ENCODE data around the gene PDPN. TPM values are rescaled to one million over a fixed set of nuclear protein-coding genes. Genes with fewer than 3 reads are reported as not detected.
A peak's percentile ranks its signal among the peaks of the same experiment; 100 is the strongest.

The PDPN gene
- total RNA-seq = 10 to 100 TPM; 17.6 to 65.4 (median 41.4) TPM
- 10 to 100 TPM; 32.0 to 59.0 TPM for polyA plus RNA-seq
- long read RNA-seq, donor 1, transcript PDPN-201 (6 exons, 3,104 nt) = minor isoform, 38 of 124 reads
- long read RNA-seq, donor 1, transcript PDPN-202 (6 exons, 2,801 nt) = major isoform, 57 of 124 reads
- long read RNA-seq, donor 1, partial matches to known transcripts = 8 of 124 reads
- long read RNA-seq, donor 1, other reads (novel, unspliced or antisense) = 21 of 124 reads
- long read RNA-seq, donor 2, transcript PDPN-202 (6 exons, 2,801 nt) = major isoform, 16 of 30 reads
- long read RNA-seq, donor 2, transcript PDPN-201 (6 exons, 3,104 nt) = minor isoform, 13 of 30 reads
- long read RNA-seq, donor 2, partial matches to known transcripts = 0 of 30 reads
- long read RNA-seq, donor 2, other reads (novel, unspliced or antisense) = 0 of 30 reads
- long read RNA-seq, donor 3, transcript PDPN-201 (6 exons, 3,104 nt) = major isoform, 19 of 42 reads
- long read RNA-seq, donor 3, transcript PDPN-202 (6 exons, 2,801 nt) = major isoform, 19 of 42 reads
- long read RNA-seq, donor 3, partial matches to known transcripts = 1 of 42 reads
- long read RNA-seq, donor 3, other reads (novel, unspliced or antisense) = 3 of 42 reads

- peaks cover 2% of the 10 kb centered on the region for H3K4me1 ChIP-seq (ENCODE audit: insufficient read depth)
- H3K4me3 ChIP-seq = peak within 1 kb of the TSS; percentile 53
- peak within 1 kb of the TSS; percentile 87 to 91 for H3K27ac ChIP-seq
- peak; percentile 83 to 91 (median 90) for DNase-seq
- H3K27me3 ChIP-seq = no peaks in the 10 kb centered on the region
- 0 to 2% (median 0%) methylated on average over 28 to 29 of the region's 29 CpGs for WGBS, 3 donors
- no peaks in the 10 kb centered on the region for H3K9me3 ChIP-seq
- intact Hi-C loops (cut with DNase I) = loop anchor here in 1 of 4 donors (10.0 kb wide), 1 partner anchor 81 kb away; no protein-coding TSS in a partner anchor
- H3K36me3 ChIP-seq = no peaks in the 10 kb centered on the region
- TF ChIP-seq POLR2A (IDR thresholded peaks at IDR 0.05) (no peak), CTCF (IDR thresholded peaks at IDR 0.05) (no peak), EP300 (IDR thresholded peaks at IDR 0.05) (no peak)
These were observed at the start of gene PDPN for GRCh38 chr1:13583595-13583965. TSS of gene PDPN (plus strand) at chr1:13583832. CDS start at chr1:13584034, 202 bp downstream.

- no peak for DNase-seq
- Histone ChIP-seq H3K27ac (no peak overlapping the region), H3K36me3 (no peaks in the 10 kb centered on the region), H3K4me3 (no peak overlapping the region), H3K4me1 (ENCODE audit: insufficient read depth) (no peaks in the 10 kb centered on the region), H3K9me3 (no peaks in the 10 kb centered on the region), H3K27me3 (no peaks in the 10 kb centered on the region)
- 86 to 92% (median 90%) methylated on average over 6 of the region's 6 CpGs for WGBS, 3 donors
- TF ChIP-seq CTCF (IDR thresholded peaks at IDR 0.05) = no peak
- TF ChIP-seq POLR2A (IDR thresholded peaks at IDR 0.05) = no peak
- no peak for TF ChIP-seq EP300 (IDR thresholded peaks at IDR 0.05)
- intact Hi-C loops (cut with DNase I) = no loop called here
These were observed 48.4 kb upstream of the PDPN start for GRCh38 chr1:13535227-13535626.

- TF ChIP-seq EP300 (IDR thresholded peaks at IDR 0.05) (no peak), POLR2A (IDR thresholded peaks at IDR 0.05) (no peak), CTCF (IDR thresholded peaks at IDR 0.05) (no peak)
- Histone ChIP-seq H3K9me3 (no peaks in the 10 kb centered on the region), H3K4me3 (no peak overlapping the region), H3K27ac (no peak overlapping the region), H3K36me3 (no peaks in the 10 kb centered on the region), H3K27me3 (no peaks in the 10 kb centered on the region), H3K4me1 (ENCODE audit: insufficient read depth) (no peaks in the 10 kb centered on the region)
- no peak for DNase-seq
- intact Hi-C loops (cut with DNase I) = no loop called here
- WGBS, 3 donors = 59 to 68% (median 62%) methylated on average over 4 of the region's 4 CpGs
These were observed 47.1 kb upstream of the PDPN start for GRCh38 chr1:13536571-13536970.

GRCh38 chr1:13538832-13539231, 44.8 kb upstream of the PDPN start:
- TF ChIP-seq EP300 (IDR thresholded peaks at IDR 0.05) (no peak), CTCF (IDR thresholded peaks at IDR 0.05) (no peak), POLR2A (IDR thresholded peaks at IDR 0.05) (no peak)
- no peaks in the 10 kb centered on the region for H3K27me3 ChIP-seq
- DNase-seq = no peak
- H3K9me3 ChIP-seq = no peaks in the 10 kb centered on the region
- H3K4me1 ChIP-seq (ENCODE audit: insufficient read depth) = peaks cover 4% of the 10 kb centered on the region
- no peak overlapping the region for H3K4me3 ChIP-seq
- 98 to 100% (median 98%) methylated on average over 2 of the region's 2 CpGs for WGBS, 3 donors
- no peaks in the 10 kb centered on the region for H3K36me3 ChIP-seq
- intact Hi-C loops (cut with DNase I) = no loop called here
- no peak overlapping the region for H3K27ac ChIP-seq
